PC-3 (cell line): Measurements from ENCODE around the gene ABHD6. TPM values are rescaled to one million over a fixed set of nuclear protein-coding genes. Genes with fewer than 3 reads are reported as not detected.
"Not testable (repeated sequence)": the region's sequence is repeated elsewhere in the genome, so short reads cannot be mapped to it uniquely, and the experiment has no call there.

ENCODE experiments used
- ATAC-seq: fragments of 200-7000 bp; cut with Tn5 transposase; 2 replicates; pipeline ENCODE4 v1.9.1; 2020; ENCODE audit warnings: mild to moderate bottlenecking, moderate library complexity
- BruUV-seq: library from RNA; stranded (reverse); fragments of 400-500 nt; replicated peaks from 2 replicates; lab custom pipeline; 2021; lab: Mats Ljungman, UMichigan
- CTCF ChIA-PET: fragments of 300-600 bp; sonication (Branson Sonifier 250); formaldehyde crosslinking; loops from one replicate; lab custom pipeline; 2022; ENCODE audit warnings: antibody characterized with exemption; lab: Charles Lee
- POLR2A ChIA-PET: fragments of 300-600 bp; sonication (Branson Sonifier 250); formaldehyde crosslinking; loops from one replicate; lab custom pipeline; 2022; ENCODE audit warnings: antibody characterized with exemption; ENCODE audit not compliant: unreplicated experiment; lab: Charles Lee
- DNase-seq: peaks from one replicate; pipeline ENCODE4 v3.0.0-alpha.2; 2015
- H2AFZ ChIP-seq: fragments of 300-600 bp; sonication (generic); 2 replicates; pipeline ENCODE4 v1.6.0; 2016; ENCODE audit warnings: antibody characterized with exemption, low read length
- H3F3A ChIP-seq: fragments of 300-600 bp; sonication (generic); one replicate; pipeline ENCODE4 v1.6.0; 2017; ENCODE audit warnings: antibody characterized with exemption, low read length, control low read depth, mild to moderate bottlenecking; ENCODE audit not compliant: unreplicated experiment
- H3K27ac ChIP-seq: fragments of 300-600 bp; sonication (generic); 2 replicates; pipeline ENCODE4 v1.5.1; 2016; ENCODE audit warnings: mild to moderate bottlenecking, low read length
- H3K27me3 ChIP-seq: fragments of 300-600 bp; sonication (generic); 2 replicates; pipeline ENCODE4 v1.6.1; 2016; ENCODE audit warnings: low read length, mixed read lengths
- H3K36me3 ChIP-seq: fragments of 300-600 bp; sonication (generic); 2 replicates; pipeline ENCODE4 v1.6.1; 2016; ENCODE audit warnings: low read depth, mixed run types, low read length, mixed read lengths
- H3K4me1 ChIP-seq: fragments of 300-600 bp; sonication (generic); 2 replicates; pipeline ENCODE4 v1.5.1; 2016; ENCODE audit warnings: low read length; ENCODE audit not compliant: insufficient read depth
- H3K4me2 ChIP-seq: fragments of 300-600 bp; sonication (generic); 2 replicates; pipeline ENCODE4 v1.6.0; 2016; ENCODE audit warnings: low read length
- H3K4me3 ChIP-seq: fragments of 300-600 bp; sonication (generic); 2 replicates; pipeline ENCODE4 v1.5.1; 2016; ENCODE audit warnings: mild to moderate bottlenecking, low read length, mixed read lengths
- H3K79me2 ChIP-seq: fragments of 300-600 bp; sonication (generic); 2 replicates; pipeline ENCODE4 v1.6.1; 2017; ENCODE audit warnings: low read length, mixed read lengths
- H3K9ac ChIP-seq: fragments of 300-600 bp; sonication (generic); 2 replicates; pipeline ENCODE4 v1.6.0; 2016; ENCODE audit warnings: mild to moderate bottlenecking, low read length
- H3K9me2 ChIP-seq: fragments of 300-600 bp; sonication (generic); replicated peaks from 2 replicates; pipeline ENCODE4 v1.6.1; 2016; ENCODE audit warnings: mixed run types, low read length, mixed read lengths
- H3K9me3 ChIP-seq: fragments of 300-600 bp; sonication (generic); 2 replicates; pipeline ENCODE4 v1.6.1; 2016; ENCODE audit warnings: low read length, mixed read lengths
- H4K20me1 ChIP-seq: fragments of 300-600 bp; sonication (generic); 2 replicates; pipeline ENCODE4 v1.6.1; 2016; ENCODE audit warnings: low read length, mixed read lengths
- CTCF ChIP-seq: fragments of 300-600 bp; sonication (generic); conservative IDR thresholded peaks from 2 replicates; pipeline ENCODE4 v1.5.1; 2017; ENCODE audit warnings: antibody characterized with exemption, low read depth, mild to moderate bottlenecking, low read length
- EZH2 ChIP-seq: fragments of 300-600 bp; sonication (generic); IDR thresholded peaks from one replicate; pipeline ENCODE4 v1.6.1; 2017; ENCODE audit warnings: antibody characterized with exemption, mild to moderate bottlenecking, low read length; ENCODE audit not compliant: unreplicated experiment
- EZH2phosphoT487 ChIP-seq: fragments of 300-600 bp; sonication (generic); IDR thresholded peaks from 2 replicates; pipeline ENCODE4 v1.6.1; 2018; ENCODE audit warnings: mild to moderate bottlenecking, antibody characterized with exemption, low read length, borderline replicate concordance
- intact Hi-C: fragments of 100-400 bp; cut with micrococcal nuclease; formaldehyde crosslinking; loops from 2 replicates; pipeline ENCODE4 v1.9.0; 2023
- total RNA-seq: library from RNA; depleted of rRNA; stranded (reverse); fragments of >200 nt; gene quantifications from 2 replicates; pipeline ENCODE4 v1.2.3, GENCODE V29; 2014

The ABHD6 gene
- total RNA-seq, 1 experiment from 2014 or later, result 13.4 TPM

GRCh38 chr3:58267543-58267942 is 30.0 kb downstream of the ABHD6 start:
- H3K27ac ChIP-seq, H3K4me1 ChIP-seq, DNase-seq, H3K36me3 ChIP-seq, H3K4me2 ChIP-seq, intact Hi-C loops, H3K9me3 ChIP-seq, ATAC-seq, POLR2A ChIA-PET, H3F3A ChIP-seq, H3K9me2 ChIP-seq, H3K79me2 ChIP-seq, CTCF ChIA-PET, H2AFZ ChIP-seq, H3K9ac ChIP-seq, BruUV-seq, H3K4me3 ChIP-seq, H4K20me1 ChIP-seq, H3K27me3 ChIP-seq: not testable (repeated sequence)

GRCh38 chr3:58269356-58269755 is 31.8 kb downstream of the ABHD6 start:
- H3K27me3 ChIP-seq, result no peaks in the 10 kb centered on the region
- ChIA-PET CTCF (no interaction called here), POLR2A (no interaction called here)

GRCh38 chr3:58270485-58270884 is 32.9 kb downstream of the ABHD6 start:
- Histone ChIP-seq H3K4me1 (peaks cover 14% of the 10 kb centered on the region), H3K36me3 (no peaks in the 10 kb centered on the region), H3K9me3 (no peaks in the 10 kb centered on the region), H3K4me2 (no peak overlapping the region), H3K27me3 (no peaks in the 10 kb centered on the region), H3K79me2 (no peaks in the 10 kb centered on the region), H3K9me2 (no peaks in the 10 kb centered on the region), H4K20me1 (no peaks in the 10 kb centered on the region), H2AFZ (no peak overlapping the region), H3K27ac (no peak overlapping the region), H3K4me3 (no peak overlapping the region), H3F3A (peaks cover 8% of the 10 kb centered on the region), H3K9ac (no peak overlapping the region)
- TF ChIP-seq CTCF, result no peak
- ChIA-PET CTCF (no interaction called here), POLR2A (no interaction called here)
- DNase-seq, result no peak
- BruUV-seq, result no TSS peak
- intact Hi-C loops, result loop anchor here (5.0 kb wide), 1 partner anchor 53 kb away; no protein-coding TSS in a partner anchor
- no peak for ATAC-seq

More at GRCh38 chr3:58269356-58269755, 31.8 kb downstream of the ABHD6 start:
- peaks cover 14% of the 10 kb centered on the region for H3K4me1 ChIP-seq
- intact Hi-C loops, result no loop called here
- H3K9me3 ChIP-seq, result no peaks in the 10 kb centered on the region
- H3K79me2 ChIP-seq, result no peaks in the 10 kb centered on the region
- no peak overlapping the region for H3K27ac ChIP-seq
- H2AFZ ChIP-seq, result no peak overlapping the region
- H3K9me2 ChIP-seq, result no peaks in the 10 kb centered on the region
- no peaks in the 10 kb centered on the region for H4K20me1 ChIP-seq
- H3K36me3 ChIP-seq, result no peaks in the 10 kb centered on the region
- no peak overlapping the region for H3K4me3 ChIP-seq
- no peak overlapping the region for H3K9ac ChIP-seq
- ATAC-seq (no peak), DNase-seq (no peak)
- TF ChIP-seq CTCF, result no peak
- no peak for TF ChIP-seq EZH2
- TF ChIP-seq EZH2phosphoT487, result no peak
- no peak overlapping the region for H3K4me2 ChIP-seq
- H3F3A ChIP-seq, result peaks cover 8% of the 10 kb centered on the region
- no TSS peak for BruUV-seq
